Osteocyte (in vitro differentiated cells): Measurements from ENCODE around the gene SHMT1. TPM values are rescaled to one million over a fixed set of nuclear protein-coding genes. Genes with fewer than 3 reads are reported as not detected.

Source experiments
- DNase-seq: peaks from one replicate; pipeline ENCODE4 v3.0.0; 2021; ENCODE audit warnings: mixed read lengths; ENCODE audit not compliant: unreplicated experiment; ENCODE audit errors: extremely low spot score
- H3K27ac Mint-ChIP-seq: one replicate; pipeline ENCODE4 v1.8.0; 2021; ENCODE audit warnings: mild to moderate bottlenecking, mixed read lengths; ENCODE audit not compliant: unreplicated experiment
- H3K27me3 Mint-ChIP-seq: one replicate; pipeline ENCODE4 v1.8.0; 2021; ENCODE audit warnings: mixed read lengths; ENCODE audit not compliant: unreplicated experiment
- H3K36me3 Mint-ChIP-seq: one replicate; pipeline ENCODE4 v1.8.0; 2021; ENCODE audit warnings: mixed read lengths; ENCODE audit not compliant: unreplicated experiment
- H3K4me1 Mint-ChIP-seq: one replicate; pipeline ENCODE4 v1.8.0; 2021; ENCODE audit warnings: mixed read lengths; ENCODE audit not compliant: unreplicated experiment
- H3K4me3 Mint-ChIP-seq: one replicate; pipeline ENCODE4 v1.8.0; 2021; ENCODE audit warnings: mild to moderate bottlenecking, moderate library complexity, mixed read lengths; ENCODE audit not compliant: unreplicated experiment
- H3K9me3 Mint-ChIP-seq: one replicate; pipeline ENCODE4 v1.8.0; 2021; ENCODE audit warnings: mixed read lengths; ENCODE audit not compliant: unreplicated experiment
- CTCF ChIP-seq: fragments of 200-600 bp; sonication (generic); IDR thresholded peaks from 2 replicates; pipeline ENCODE4 v1.5.0; 2021; ENCODE audit warnings: antibody characterized with exemption, mild to moderate bottlenecking, moderate library complexity
- microRNA-seq: library from miRNA; unstranded; fragments of <30 nt; microRNA quantifications from one replicate; pipeline ENCODE4 v1.1.0, GENCODE V29; 2020; ENCODE audit not compliant: unreplicated experiment
- total RNA-seq: library from RNA; stranded (reverse); gene quantifications from 2 replicates; pipeline ENCODE4 v1.2.1, GENCODE V29; 2021

The SHMT1 gene
- total RNA-seq, 1 donor from 2014 or later, result 5.4 TPM

GRCh38 chr17:18280766-18281371 is 82.5 kb downstream of the SHMT1 start:
- TF ChIP-seq CTCF, result no peak

GRCh38 chr17:18280249-18280648 is 83.1 kb downstream of the SHMT1 start:
- no peaks in the 10 kb centered on the region for H3K27me3 Mint-ChIP-seq
- peaks cover 32% of the 10 kb centered on the region for H3K36me3 Mint-ChIP-seq
- H3K4me1 Mint-ChIP-seq, result no peaks in the 10 kb centered on the region
- H3K27ac Mint-ChIP-seq, result no peak overlapping the region
- no peak for DNase-seq
- no peaks in the 10 kb centered on the region for H3K9me3 Mint-ChIP-seq
- TF ChIP-seq CTCF, result no peak
- H3K4me3 Mint-ChIP-seq, result no peak overlapping the region

More at GRCh38 chr17:18280766-18281371, 82.5 kb downstream of the SHMT1 start:
- H3K4me3 Mint-ChIP-seq, result no peak overlapping the region
- peaks cover 38% of the 10 kb centered on the region for H3K36me3 Mint-ChIP-seq
- no peaks in the 10 kb centered on the region for H3K9me3 Mint-ChIP-seq
- H3K4me1 Mint-ChIP-seq, result no peaks in the 10 kb centered on the region
- H3K27me3 Mint-ChIP-seq, result no peaks in the 10 kb centered on the region
- DNase-seq, result no peak
- no peak overlapping the region for H3K27ac Mint-ChIP-seq

- DNase-seq, result no peak
- TF ChIP-seq CTCF, result no peak
- Mint-ChIP-seq H3K36me3 (peaks cover 24% of the 10 kb centered on the region), H3K4me1 (no peaks in the 10 kb centered on the region), H3K9me3 (no peaks in the 10 kb centered on the region), H3K4me3 (no peak overlapping the region), H3K27me3 (no peaks in the 10 kb centered on the region), H3K27ac (no peak overlapping the region)
Observed at GRCh38 chr17:18278867-18279266, 84.5 kb downstream of the SHMT1 start.

Small RNAs within 50 kb of the gene (microRNA-seq; reads per million reads assigned to microRNA genes)
- not detected for gene MIR6778

Other genes with a start within 250 kb of the SHMT1 start
- gene ALKBH5, start 179.7 kb downstream of the SHMT1 start, total RNA-seq, result 89.4 and 95.9 TPM in 2 replicates
- gene LLGL1, start 137.9 kb downstream of the SHMT1 start, total RNA-seq, result 43.7 and 45.0 TPM in 2 replicates
- 212 and 214 TPM in 2 replicates for gene FLII, start 104.8 kb downstream of the SHMT1 start, total RNA-seq
- 10.8 and 15.3 TPM in 2 replicates for gene MIEF2, start 102.9 kb downstream of the SHMT1 start, total RNA-seq
- gene TOP3A, start 48.6 kb downstream of the SHMT1 start, total RNA-seq, result 41.5 and 44.8 TPM in 2 replicates
- gene SMCR8, start 48.3 kb downstream of the SHMT1 start, total RNA-seq, result 19.8 and 21.2 TPM in 2 replicates
- not detected in 2 replicates for gene EVPLL, start 14.2 kb upstream of the SHMT1 start, total RNA-seq
- gene LGALS9C, start 113.2 kb upstream of the SHMT1 start, total RNA-seq, result not detected in 2 replicates